ENCODE measurements around the gene SLC16A5.
"Not testable (repeated sequence)": the region's sequence is repeated elsewhere in the genome, so short reads cannot be mapped to it uniquely, and the experiment has no call there.

The SLC16A5 gene, protein sequence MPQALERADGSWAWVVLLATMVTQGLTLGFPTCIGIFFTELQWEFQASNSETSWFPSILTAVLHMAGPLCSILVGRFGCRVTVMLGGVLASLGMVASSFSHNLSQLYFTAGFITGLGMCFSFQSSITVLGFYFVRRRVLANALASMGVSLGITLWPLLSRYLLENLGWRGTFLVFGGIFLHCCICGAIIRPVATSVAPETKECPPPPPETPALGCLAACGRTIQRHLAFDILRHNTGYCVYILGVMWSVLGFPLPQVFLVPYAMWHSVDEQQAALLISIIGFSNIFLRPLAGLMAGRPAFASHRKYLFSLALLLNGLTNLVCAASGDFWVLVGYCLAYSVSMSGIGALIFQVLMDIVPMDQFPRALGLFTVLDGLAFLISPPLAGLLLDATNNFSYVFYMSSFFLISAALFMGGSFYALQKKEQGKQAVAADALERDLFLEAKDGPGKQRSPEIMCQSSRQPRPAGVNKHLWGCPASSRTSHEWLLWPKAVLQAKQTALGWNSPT

DNA sequence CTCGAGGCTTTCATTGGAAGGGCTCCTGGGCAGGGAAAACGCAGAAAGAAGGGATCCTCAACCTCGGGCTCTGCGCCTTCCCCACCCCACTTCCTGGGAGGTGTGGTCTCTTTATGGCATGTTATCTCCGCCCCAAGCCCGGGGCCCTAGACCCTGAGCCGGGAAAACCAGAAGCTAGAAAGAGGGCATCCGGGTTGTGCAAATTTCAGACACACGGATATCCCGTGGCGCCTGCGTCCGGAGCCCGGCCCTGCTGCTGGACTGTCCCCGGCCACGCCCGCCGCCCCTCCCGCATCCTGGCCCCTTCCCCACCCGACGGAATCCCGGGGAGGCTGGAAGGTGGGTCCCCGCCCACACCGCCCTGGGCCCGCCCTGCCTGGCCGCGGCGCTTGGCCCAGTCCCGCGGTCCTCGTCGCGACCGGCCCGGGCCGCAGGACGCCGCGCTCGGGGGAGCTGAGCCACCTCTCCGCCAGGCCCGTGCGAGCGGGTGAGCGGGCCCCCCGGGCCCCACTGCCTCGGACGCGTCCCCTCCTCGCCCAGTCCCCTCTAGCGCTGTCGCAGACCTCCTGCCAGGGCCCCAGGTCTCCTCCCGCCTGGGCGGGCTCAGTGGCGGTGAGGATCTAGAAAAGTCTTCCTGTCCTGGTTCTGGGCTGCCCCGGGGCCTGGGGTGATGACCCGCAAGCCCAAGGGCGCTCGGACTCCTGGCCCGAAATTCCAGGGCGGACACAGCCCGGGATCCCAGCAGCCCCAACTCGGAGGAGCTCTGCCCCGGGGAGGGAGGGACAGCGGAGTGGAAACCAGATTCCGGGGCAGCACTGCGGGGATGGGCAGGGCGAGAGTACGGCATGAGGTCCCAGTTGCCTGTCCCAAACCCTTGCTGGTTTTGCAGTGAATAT is at the start of gene SLC16A5:
Gene SLC16A5, plus strand, starts transcription at position 397 of the 896 bp plus-strand sequence. CDS start 5,683 bp downstream, outside the sequence.
- Histone ChIP-seq H3K4me1 (peaks cover 49% of the 10 kb centered on the region), H3K27me3 (no peaks in the 10 kb centered on the region), H3K4me2 (peak within 1 kb of the TSS; percentile 98), H3K36me3 (no peaks in the 10 kb centered on the region), H4K20me1 (no peaks in the 10 kb centered on the region), H3K9ac (peak within 1 kb of the TSS; percentile 84), H3K9me3 (no peaks in the 10 kb centered on the region), H3K27ac (peak within 1 kb of the TSS; percentile 77), H3K4me3 (peak within 1 kb of the TSS; percentile 76)
- TF ChIP-seq Cebpa-rat (IDR thresholded peaks at IDR 0.05) = no peak

DNA sequence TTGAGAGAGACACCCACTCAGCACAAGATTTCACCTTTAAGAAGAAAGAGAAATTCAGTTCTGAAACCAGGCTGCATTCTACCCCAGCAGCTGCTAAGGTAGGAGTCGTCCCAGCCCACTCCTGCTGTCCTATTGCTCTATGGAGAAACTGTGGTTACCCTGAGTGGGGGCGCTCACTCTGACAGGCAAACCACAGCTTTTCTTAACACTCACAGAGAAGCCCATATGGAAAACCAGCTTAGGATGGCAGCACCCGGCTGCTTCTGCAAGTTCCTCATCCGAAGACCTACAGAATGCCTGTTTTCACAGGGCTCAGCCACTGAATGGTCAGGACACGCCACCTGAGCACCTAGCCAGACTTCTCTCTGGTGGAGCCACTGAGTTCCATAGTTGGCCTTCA is 48.5 kb upstream of the SLC16A5 start:
- Histone ChIP-seq H3K4me3 (no peak overlapping the region), H3K4me1 (peaks cover 16% of the 10 kb centered on the region; the same call in 1 of the 2 replicates), H3K4me2 (no peak overlapping the region), H3K27ac (no peak overlapping the region), H3K27me3 (peaks cover 16% of the 10 kb centered on the region), H3K36me3 (peaks cover 55% of the 10 kb centered on the region), H3K9ac (no peak overlapping the region), H4K20me1 (peaks cover 8% of the 10 kb centered on the region; the same call in 1 of the 2 replicates), H3K9me3 (no peaks in the 10 kb centered on the region)
- TF ChIP-seq Cebpa-rat (IDR thresholded peaks at IDR 0.05) = no peak

DNA sequence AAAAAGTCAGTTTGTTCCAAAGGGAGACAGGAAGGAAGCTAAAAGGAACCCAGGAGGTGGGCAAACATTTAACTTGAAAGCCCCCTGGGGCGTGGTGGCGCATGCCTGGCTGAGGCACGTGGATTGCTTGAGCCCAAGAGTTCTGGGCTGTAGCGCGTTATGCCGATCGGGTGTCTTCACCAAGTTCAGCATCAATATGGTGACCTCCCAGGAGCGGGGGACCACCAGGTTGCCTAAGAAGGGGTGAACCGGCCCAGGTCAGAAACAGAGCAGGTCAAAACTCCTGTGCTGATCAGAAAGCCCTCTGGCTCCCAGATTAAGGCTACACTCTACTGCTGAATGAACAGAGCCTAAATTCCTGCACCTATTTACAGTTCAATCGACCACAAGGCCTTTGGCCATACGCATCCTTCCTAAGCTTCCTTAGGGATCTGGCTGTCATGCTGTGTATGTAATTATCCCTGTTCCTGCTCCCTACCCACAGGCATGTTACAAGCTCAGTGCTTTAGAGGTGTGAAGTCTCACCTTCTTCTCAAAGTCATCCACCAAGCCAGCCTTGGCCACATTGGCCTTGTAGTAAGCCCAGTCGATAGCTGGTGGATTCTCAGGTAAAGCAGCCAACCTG is 46.0 kb upstream of the SLC16A5 start:
- Histone ChIP-seq H3K4me1 (peaks cover 10% of the 10 kb centered on the region), H3K9ac (no peak overlapping the region), H3K9me3 (no peaks in the 10 kb centered on the region), H4K20me1 (peaks cover 13% of the 10 kb centered on the region; the same call in 1 of the 2 replicates), H3K27ac (no peak overlapping the region), H3K36me3 (peaks cover 53% of the 10 kb centered on the region), H3K4me2 (no peak overlapping the region), H3K4me3 (no peak overlapping the region), H3K27me3 (no peaks in the 10 kb centered on the region)
- no peak for TF ChIP-seq Cebpa-rat (IDR thresholded peaks at IDR 0.05)

DNA sequence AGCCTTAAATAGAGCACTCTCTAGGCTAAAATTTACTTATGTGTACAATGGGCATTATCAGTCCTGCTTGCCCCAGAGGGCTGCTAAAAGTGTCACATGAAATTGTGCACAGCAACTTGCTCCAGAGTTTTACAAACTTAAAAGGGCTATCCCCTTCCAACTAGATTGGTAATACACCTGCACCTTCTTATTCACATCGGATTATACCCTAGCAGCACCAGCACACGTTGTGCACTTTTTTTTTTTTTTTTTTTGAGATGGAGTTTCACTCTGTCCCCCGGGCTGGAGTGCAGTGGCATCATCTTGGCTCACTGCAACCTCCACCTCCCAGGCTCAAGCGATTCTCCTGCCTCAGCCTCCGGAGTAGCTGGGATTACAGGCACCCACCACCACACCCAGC is 44.0 kb upstream of the SLC16A5 start:
- peaks cover 22% of the 10 kb centered on the region for H3K4me1 ChIP-seq

DNA sequence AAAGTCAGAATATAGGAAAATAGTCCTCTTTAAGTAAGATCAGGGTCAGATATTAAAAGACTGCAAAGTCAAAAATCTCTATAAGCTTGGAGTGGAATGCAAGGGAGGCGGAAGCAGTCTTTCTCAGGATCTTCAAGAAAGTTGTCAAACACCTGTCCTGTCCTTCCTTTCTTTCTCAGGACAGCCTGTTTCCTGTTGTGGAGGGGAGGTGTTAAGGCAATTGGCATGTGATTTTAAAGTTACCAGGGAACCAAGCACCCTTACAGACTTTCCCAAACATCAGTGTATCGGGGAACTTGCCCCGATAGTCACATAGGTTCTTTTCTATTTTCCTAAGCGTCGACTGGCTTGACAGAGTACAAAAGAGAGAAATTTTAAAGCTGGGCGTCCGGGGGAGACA is 43.0 kb upstream of the SLC16A5 start:
- no peak overlapping the region for H3K9ac ChIP-seq

More for the DNA sequence above, 44.0 kb upstream of the SLC16A5 start:
- not testable (repeated sequence) for H3K9ac ChIP-seq, H3K4me2 ChIP-seq, H3K27me3 ChIP-seq, H3K27ac ChIP-seq, H3K4me3 ChIP-seq, H3K9me3 ChIP-seq
- H4K20me1 ChIP-seq = peaks cover 13% of the 10 kb centered on the region; the same call in 1 of the 2 replicates
- H3K36me3 ChIP-seq = peaks cover 38% of the 10 kb centered on the region

DNA sequence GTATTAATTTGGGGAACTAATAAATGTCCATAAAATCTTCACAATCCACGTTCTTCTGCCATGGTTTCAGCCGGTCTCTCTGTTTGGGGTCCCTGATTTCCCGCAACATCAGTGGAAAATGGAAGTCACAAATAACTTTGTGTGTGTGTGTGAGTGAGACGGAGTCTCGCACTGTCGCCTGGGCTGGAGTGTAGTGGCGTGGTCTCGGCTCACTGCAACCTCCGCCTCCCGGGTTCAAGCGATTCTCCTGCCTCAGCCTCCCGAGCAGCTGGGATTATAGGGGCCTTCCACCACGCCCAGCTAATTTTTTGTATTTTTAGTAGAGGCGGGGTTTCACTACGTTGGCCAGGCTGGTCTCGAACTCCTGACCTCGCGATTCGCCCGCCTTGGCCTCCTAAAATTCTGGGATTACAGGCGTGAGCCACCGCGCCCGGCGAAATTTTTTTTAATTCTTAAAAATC is 41.8 kb upstream of the SLC16A5 start:
- H3K27ac ChIP-seq = peak overlapping the region; percentile 81
- not testable (repeated sequence) for H3K27me3 ChIP-seq, H3K9me3 ChIP-seq
- peaks cover 27% of the 10 kb centered on the region for H3K4me1 ChIP-seq
- peaks cover 31% of the 10 kb centered on the region for H3K36me3 ChIP-seq
- H3K4me2 ChIP-seq = peak overlapping the region; percentile 91
- H3K4me3 ChIP-seq = peak overlapping the region; percentile 97
- H3K9ac ChIP-seq = peak overlapping the region; percentile 89
- H4K20me1 ChIP-seq = peaks cover 13% of the 10 kb centered on the region; the same call in 1 of the 2 replicates

More for the DNA sequence above, 43.0 kb upstream of the SLC16A5 start:
- Histone ChIP-seq H3K27ac (no peak overlapping the region), H4K20me1 (peaks cover 13% of the 10 kb centered on the region; the same call in 1 of the 2 replicates), H3K4me3 (no peak overlapping the region), H3K9me3 (no peaks in the 10 kb centered on the region), H3K4me1 (peaks cover 27% of the 10 kb centered on the region), H3K36me3 (peaks cover 36% of the 10 kb centered on the region), H3K4me2 (no peak overlapping the region), H3K27me3 (no peaks in the 10 kb centered on the region)
- no peak for TF ChIP-seq Cebpa-rat (IDR thresholded peaks at IDR 0.05)

DNA sequence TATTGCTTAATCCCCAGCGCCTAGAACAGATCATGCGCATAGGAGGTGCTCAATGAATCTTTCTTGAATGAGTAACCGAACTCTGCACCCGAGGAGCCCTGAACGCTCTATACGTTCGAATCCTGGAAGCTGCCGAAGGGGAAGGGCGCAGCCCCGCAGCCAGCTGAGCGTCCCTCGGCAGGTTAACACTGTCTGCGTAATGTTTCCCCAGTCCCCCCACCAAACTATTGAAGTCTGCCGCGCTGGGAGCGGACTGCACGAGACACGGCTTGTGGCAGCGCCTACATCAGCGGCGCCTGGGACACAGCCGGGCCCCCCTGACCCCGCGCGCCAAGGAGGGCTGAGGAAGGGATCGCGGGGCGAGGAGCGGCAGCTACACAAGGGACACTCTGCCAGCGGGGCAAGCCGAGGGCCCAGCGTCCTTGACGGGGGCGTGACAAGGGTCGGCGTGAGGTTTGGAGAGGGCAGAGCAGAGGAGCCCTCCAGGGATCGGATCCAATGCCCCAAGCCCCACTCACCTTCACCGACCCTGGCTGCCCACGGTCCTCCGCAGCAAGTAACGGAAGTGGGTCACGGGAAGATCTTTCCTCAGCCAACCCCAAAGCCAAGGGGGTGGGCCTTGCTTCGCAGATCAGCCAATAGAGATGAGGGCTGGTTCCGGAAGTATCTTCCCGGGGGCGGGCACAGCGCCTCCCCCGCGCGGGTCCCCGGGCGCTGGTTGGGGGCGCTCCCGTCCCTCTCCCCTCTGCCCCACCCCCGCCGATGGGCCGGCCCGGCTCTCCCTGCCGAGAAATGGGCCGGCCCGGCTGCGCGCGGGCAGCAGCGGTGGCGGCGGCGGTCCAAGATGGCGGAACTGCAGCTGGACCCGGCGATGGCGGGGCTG is 41.1 kb upstream of the SLC16A5 start, which contains the start of the genes ATP5PD and KCTD2:
Gene ATP5PD, minus strand, starts transcription at position 563 of the 883 bp plus-strand sequence. CDS start 4,319 bp downstream, outside the sequence.
Gene KCTD2, plus strand, starts transcription at position 819 of the 883 bp plus-strand sequence. Its CDS starts 26 bp downstream, at position 845.
- no peaks in the 10 kb centered on the region for H3K9me3 ChIP-seq
- H3K27me3 ChIP-seq = no peaks in the 10 kb centered on the region
- H3K4me3 ChIP-seq = peak within 1 kb of the TSS; percentile 97
- peak within 1 kb of the TSS; percentile 99 for H3K4me2 ChIP-seq
- peaks cover 27% of the 10 kb centered on the region for H3K4me1 ChIP-seq
- TF ChIP-seq Cebpa-rat (IDR thresholded peaks at IDR 0.05) = peak; percentile 21; the same call in 1 of the 2 replicates
- peak within 1 kb of the TSS; percentile 81 for H3K27ac ChIP-seq
- peaks cover 28% of the 10 kb centered on the region for H3K36me3 ChIP-seq
- H3K9ac ChIP-seq = peak within 1 kb of the TSS; percentile 89
- H4K20me1 ChIP-seq = peaks cover 13% of the 10 kb centered on the region; the same call in 1 of the 2 replicates

DNA sequence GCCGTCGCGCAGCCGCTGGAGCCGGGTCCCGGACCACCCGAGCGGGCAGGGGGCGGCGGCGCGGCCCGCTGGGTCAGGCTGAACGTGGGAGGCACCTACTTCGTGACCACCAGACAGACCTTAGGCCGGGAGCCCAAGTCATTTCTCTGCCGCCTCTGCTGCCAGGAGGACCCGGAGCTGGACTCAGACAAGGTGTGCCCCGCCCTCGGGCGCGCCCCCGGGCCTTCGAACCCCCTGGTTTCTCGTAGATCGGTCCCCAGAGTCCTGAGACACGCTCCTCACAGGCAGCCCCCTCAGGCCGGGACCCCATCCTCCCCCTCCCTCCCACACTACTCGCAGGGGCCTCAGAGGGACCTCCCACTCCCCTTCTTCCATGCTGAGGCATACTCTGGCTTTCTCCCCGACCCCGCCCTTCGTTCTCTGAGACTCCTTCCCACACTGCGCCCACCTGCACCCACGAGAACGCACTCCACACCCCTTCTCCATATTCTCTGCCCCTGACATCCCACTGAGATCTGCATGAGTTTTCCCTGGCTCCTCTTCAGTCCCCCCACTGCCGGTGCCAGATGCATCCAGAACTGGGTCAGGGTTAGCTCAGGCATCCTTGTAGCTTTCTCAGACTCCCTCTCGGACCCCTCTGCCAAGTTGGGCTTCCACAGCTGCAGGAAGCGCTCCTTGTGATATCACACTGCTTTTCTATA is 40.2 kb upstream of the SLC16A5 start:
- no peak for TF ChIP-seq Cebpa-rat (IDR thresholded peaks at IDR 0.05)
- Histone ChIP-seq H3K4me2 (peak overlapping the region; percentile 99), H3K9ac (peak overlapping the region; percentile 89), H3K27ac (peak overlapping the region; percentile 81), H3K4me1 (peaks cover 27% of the 10 kb centered on the region), H3K9me3 (no peaks in the 10 kb centered on the region), H3K4me3 (peak overlapping the region; percentile 97), H3K36me3 (peaks cover 28% of the 10 kb centered on the region), H4K20me1 (peaks cover 13% of the 10 kb centered on the region; the same call in 1 of the 2 replicates), H3K27me3 (no peaks in the 10 kb centered on the region)
